Mucosa of descending colon (tissue), 3 donors: ENCODE data around the gene ARRB2. TPM values are rescaled to one million over a fixed set of nuclear protein-coding genes. Genes with fewer than 3 reads are reported as not detected.

Experiments
- ATAC-seq: fragments of 200-7000 bp; cut with Tn5 transposase; one replicate; pipeline ENCODE4 v1.9.1; 2020; ENCODE audit warnings: mild to moderate bottlenecking, moderate library complexity
- DNase-seq, 3 donors: peaks; one replicate each; pipeline ENCODE4 v3.0.0-alpha.2; 2020
- H3K36me3 ChIP-seq: fragments of 200-600 bp; one replicate; pipeline ENCODE4 v1.8.0; 2021; ENCODE audit warnings: low read depth, mild to moderate bottlenecking
- H3K4me1 ChIP-seq: fragments of 200-600 bp; one replicate; pipeline ENCODE4 v1.8.0; 2021; ENCODE audit warnings: low read depth, mild to moderate bottlenecking
- H3K4me3 ChIP-seq: fragments of 200-600 bp; one replicate; pipeline ENCODE4 v1.8.0; 2021; ENCODE audit warnings: mild to moderate bottlenecking
- H3K9me3 ChIP-seq: fragments of 200-600 bp; one replicate; pipeline ENCODE4 v1.8.0; 2021; ENCODE audit warnings: mild to moderate bottlenecking
- CTCF ChIP-seq: fragments of 200-600 bp; IDR thresholded peaks from one replicate; pipeline ENCODE4 v1.8.0; 2022; ENCODE audit warnings: antibody characterized with exemption, mild to moderate bottlenecking
- intact Hi-C, 2 donors: fragments of 100-400 bp; cut with DNase I in 1 of 2; cut with micrococcal nuclease in 1 of 2; formaldehyde crosslinking; loops; one replicate each; pipeline versions ENCODE4 v1.11.0 to v1.11.1; 2022; cut with DNase I, micrococcal nuclease
- total RNA-seq, 3 donors: library from RNA; stranded (reverse); fragmentation: NEBNext Ultra II Directional in 2 of 3; extraction: Animal tissue kit (Norgen Biotek cat#: 25700) in 2 of 3; gene quantifications; one replicate each; pipeline versions ENCODE4 v1.2.1 to v1.2.4, GENCODE V29; 2021 to 2023
- donor health status: DM: no; HTN: no; CAD: no; lungs with moderate emphysema.
- donor health status: DM: no; HTN: no; CAD: no.
- donor health status: DM: no; HTN: yes; CAD: no.

Gene ARRB2
- total RNA-seq, 3 donors from 2014 or later, result 29.7 to 56.5 (median 49.9) TPM

- intact Hi-C loops, result no loop called here
- H3K36me3 ChIP-seq, result no peaks in the 10 kb centered on the region
- ATAC-seq (no peak), DNase-seq (no peak)
- TF ChIP-seq CTCF, result no peak
- H3K9me3 ChIP-seq, result no peaks in the 10 kb centered on the region
- no peak overlapping the region for H3K4me3 ChIP-seq
- no peaks in the 10 kb centered on the region for H3K4me1 ChIP-seq
Measured at GRCh38 chr17:4667166-4667565, 43.3 kb upstream of the ARRB2 start.

GRCh38 chr17:4672055-4672630 lies 38.3 kb upstream of the ARRB2 start:
- no peak for DNase-seq
- no peaks in the 10 kb centered on the region for H3K9me3 ChIP-seq
- H3K4me1 ChIP-seq, result no peaks in the 10 kb centered on the region
- no peak for TF ChIP-seq CTCF
- no peak overlapping the region for H3K4me3 ChIP-seq
- no peak for ATAC-seq
- intact Hi-C loops, result no loop called here
- no peaks in the 10 kb centered on the region for H3K36me3 ChIP-seq

- DNase-seq (no peak), ATAC-seq (no peak)
- Histone ChIP-seq H3K36me3 (no peaks in the 10 kb centered on the region), H3K4me1 (no peaks in the 10 kb centered on the region), H3K4me3 (no peak overlapping the region), H3K9me3 (no peaks in the 10 kb centered on the region)
- intact Hi-C loops, result no loop called here
- no peak for TF ChIP-seq CTCF
Measured at GRCh38 chr17:4672751-4673150, 37.7 kb upstream of the ARRB2 start.

GRCh38 chr17:4673169-4673568 lies 37.3 kb upstream of the ARRB2 start:
- TF ChIP-seq CTCF, result no peak
- ATAC-seq (peak; percentile 7), DNase-seq (no peak)
- no peak overlapping the region for H3K4me3 ChIP-seq
- no peaks in the 10 kb centered on the region for H3K4me1 ChIP-seq
- H3K9me3 ChIP-seq, result no peaks in the 10 kb centered on the region
- H3K36me3 ChIP-seq, result no peaks in the 10 kb centered on the region
- intact Hi-C loops, result no loop called here

GRCh38 chr17:4673986-4674684 lies 36.3 kb upstream of the ARRB2 start:
- no peak for TF ChIP-seq CTCF
- intact Hi-C loops, result no loop called here
- Histone ChIP-seq H3K4me1 (no peaks in the 10 kb centered on the region), H3K36me3 (no peaks in the 10 kb centered on the region), H3K4me3 (no peak overlapping the region), H3K9me3 (no peaks in the 10 kb centered on the region)
- no peak for ATAC-seq
- DNase-seq, result no peak
